IMR-90 (cell line): ENCODE data around the gene ARAP1. TPM values are rescaled to one million over a fixed set of nuclear protein-coding genes. Genes with fewer than 3 reads are reported as not detected.

ENCODE experiments used
- ATAC-seq: fragments of 200-7000 bp; cut with Tn5 transposase; 2 replicates; pipeline ENCODE4 v1.9.1; 2020; ENCODE audit warnings: low read depth, mild to moderate bottlenecking, moderate library complexity
- BruUV-seq: library from RNA; stranded (reverse); fragments of 400-500 nt; replicated peaks from 2 replicates; lab custom pipeline; 2021; lab: Mats Ljungman, UMichigan
- CTCF ChIA-PET: fragments of 300-600 bp; formaldehyde crosslinking; extraction: SDS; loops from one replicate; lab custom pipeline; 2021; ENCODE audit warnings: antibody characterized with exemption; lab: Yijun Ruan, JAX
- POLR2A ChIA-PET: fragments of 300-600 bp; sonication (Branson Sonifier 250); formaldehyde crosslinking; loops from one replicate; lab custom pipeline; 2022; ENCODE audit warnings: antibody characterized with exemption; ENCODE audit not compliant: unreplicated experiment; lab: Charles Lee
- DNase-seq: peaks from one replicate; pipeline ENCODE4 v3.0.0; 2013
- H2AFZ ChIP-seq: replicated peaks from 2 replicates; pipeline ENCODE3; 2013; ENCODE audit warnings: low read length, mild to moderate bottlenecking; ENCODE audit not compliant: poor library complexity
- H2AK5ac ChIP-seq: 2 replicates; pipeline ENCODE4 v1.6.1; 2013; ENCODE audit warnings: low read depth, low read length, inconsistent platforms
- H2AK9ac ChIP-seq: replicated peaks from 2 replicates; pipeline ENCODE3; 2013; ENCODE audit warnings: mild to moderate bottlenecking, low read depth, low read length, moderate library complexity; ENCODE audit not compliant: poor library complexity
- H2BK120ac ChIP-seq: 2 replicates; pipeline ENCODE4 v1.6.1; 2013; ENCODE audit warnings: low read depth, low read length, inconsistent platforms
- H2BK15ac ChIP-seq: 3 replicates; pipeline ENCODE4 v1.6.1; 2013; ENCODE audit warnings: low read depth, low read length, inconsistent platforms
- H2BK20ac ChIP-seq: 2 replicates; pipeline ENCODE4 v1.6.1; 2013; ENCODE audit warnings: low read depth, mild to moderate bottlenecking, inconsistent platforms, low read length, moderate library complexity
- H2BK5ac ChIP-seq: 2 replicates; pipeline ENCODE4 v1.6.1; 2013; ENCODE audit warnings: mild to moderate bottlenecking, low read depth, low read length, inconsistent platforms; ENCODE audit not compliant: poor library complexity, severe bottlenecking
- H3K14ac ChIP-seq: replicated peaks from 2 replicates; pipeline ENCODE4 v1.6.1; 2013; ENCODE audit warnings: low read depth, low read length, inconsistent platforms
- H3K18ac ChIP-seq: 2 replicates; pipeline ENCODE4 v1.6.1; 2013; ENCODE audit warnings: low read depth, low read length, control low read depth
- H3K23ac ChIP-seq: 2 replicates; pipeline ENCODE4 v1.6.1; 2013; ENCODE audit warnings: low read depth, low read length, inconsistent platforms
- H3K27ac ChIP-seq: 2 replicates; pipeline ENCODE4 v1.5.1; 2013; ENCODE audit warnings: mild to moderate bottlenecking, control low read depth, low read length; ENCODE audit not compliant: insufficient read depth
- H3K27me3 ChIP-seq: 2 replicates; pipeline ENCODE4 v1.6.1; 2013; ENCODE audit warnings: low read length; ENCODE audit not compliant: control insufficient read depth, insufficient read depth
- H3K36me3 ChIP-seq: 2 replicates; pipeline ENCODE4 v1.6.1; 2013; ENCODE audit warnings: low read length, mixed read lengths; ENCODE audit not compliant: control insufficient read depth, insufficient read depth
- H3K4ac ChIP-seq: 2 replicates; pipeline ENCODE4 v1.6.1; 2013; ENCODE audit warnings: low read depth, low read length, inconsistent platforms
- H3K4me1 ChIP-seq: 2 replicates; pipeline ENCODE4 v1.6.1; 2013; ENCODE audit warnings: low read length, mixed read lengths; ENCODE audit not compliant: control insufficient read depth, insufficient read depth
- H3K4me2 ChIP-seq: 2 replicates; pipeline ENCODE4 v1.6.1; 2013; ENCODE audit warnings: low read depth, mild to moderate bottlenecking, control low read depth, low read length, moderate library complexity
- H3K4me3 ChIP-seq: 2 replicates; pipeline ENCODE4 v1.5.1; 2013; ENCODE audit warnings: low read depth, mild to moderate bottlenecking, control low read depth, low read length, moderate library complexity; ENCODE audit not compliant: insufficient read depth
- H3K56ac ChIP-seq: 2 replicates; pipeline ENCODE4 v1.6.1; 2013; ENCODE audit warnings: low read length, inconsistent platforms; ENCODE audit not compliant: insufficient read depth; ENCODE audit errors: extremely low read depth
- H3K79me1 ChIP-seq, 2 experiments: 2 replicates each; pipeline ENCODE4 v1.6.1; 2013; ENCODE audit warnings: low read length in 2 of 2, inconsistent platforms in 1 of 2, low read depth in 1 of 2
- H3K9ac ChIP-seq: 2 replicates; pipeline ENCODE4 v1.6.1; 2013; ENCODE audit warnings: low read depth, low read length, control low read depth
- H3K9me1 ChIP-seq: 2 replicates; pipeline ENCODE4 v1.6.1; 2013; ENCODE audit warnings: low read length, inconsistent platforms; ENCODE audit not compliant: insufficient read depth
- H3K9me3 ChIP-seq: 2 replicates; pipeline ENCODE4 v1.6.1; 2013; ENCODE audit warnings: low read length; ENCODE audit not compliant: control insufficient read depth, insufficient read depth
- H4K20me1 ChIP-seq: 2 replicates; pipeline ENCODE4 v1.6.1; 2013; ENCODE audit warnings: low read length, inconsistent platforms; ENCODE audit not compliant: insufficient read depth
- H4K5ac ChIP-seq: 2 replicates; pipeline ENCODE4 v1.6.1; 2013; ENCODE audit warnings: mild to moderate bottlenecking, low read depth, low read length, control low read depth
- H4K8ac ChIP-seq, 2 experiments: 2 replicates each; pipeline ENCODE4 v1.6.1; 2013; ENCODE audit warnings: low read depth in 2 of 2, low read length in 2 of 2, control low read depth in 1 of 2, inconsistent platforms in 1 of 2
- H4K91ac ChIP-seq: 2 replicates; pipeline ENCODE4 v1.6.1; 2013; ENCODE audit warnings: low read depth, low read length, inconsistent platforms; ENCODE audit not compliant: insufficient read depth
- BHLHE40 ChIP-seq: fragments of 150-350 bp; IDR thresholded peaks from 2 replicates; pipeline ENCODE4 v1.6.1; 2016; ENCODE audit warnings: mild to moderate bottlenecking, low read depth, low read length
- CHD1 ChIP-seq: IDR thresholded peaks from 2 replicates; pipeline ENCODE4 v1.6.1; 2012; ENCODE audit warnings: low read depth, low read length, improper control_type of control experiment
- FOS ChIP-seq: fragments of 150-350 bp; IDR thresholded peaks from 2 replicates; pipeline ENCODE4 v1.6.1; 2016; ENCODE audit warnings: low read depth, low read length
- MAFK ChIP-seq: IDR thresholded peaks from 2 replicates; pipeline ENCODE4 v1.6.1; 2012; ENCODE audit warnings: low read depth, low read length, improper control_type of control experiment
- MAZ ChIP-seq: IDR thresholded peaks from 2 replicates; pipeline ENCODE4 v1.6.1; 2012; ENCODE audit warnings: low read depth, mild to moderate bottlenecking, low read length, improper control_type of control experiment, moderate library complexity, borderline replicate concordance
- MXI1 ChIP-seq: IDR thresholded peaks from 2 replicates; pipeline ENCODE4 v1.6.1; 2012; ENCODE audit warnings: low read depth, mild to moderate bottlenecking, low read length, moderate library complexity, borderline replicate concordance
- NFE2L2 ChIP-seq: fragments of 150-350 bp; IDR thresholded peaks from 2 replicates; pipeline ENCODE4 v1.6.1; 2016; ENCODE audit warnings: low read depth, mild to moderate bottlenecking, low read length
- POLR2A ChIP-seq: IDR thresholded peaks from 2 replicates; pipeline ENCODE4 v1.6.1; 2012; ENCODE audit warnings: mild to moderate bottlenecking, low read depth, low read length
- RCOR1 ChIP-seq: IDR thresholded peaks from 2 replicates; pipeline ENCODE4 v1.6.1; 2012; ENCODE audit warnings: mild to moderate bottlenecking, low read length, improper control_type of control experiment; ENCODE audit not compliant: insufficient replicate concordance
- RFX5 ChIP-seq: IDR thresholded peaks from 2 replicates; pipeline ENCODE4 v1.8.0; 2012; ENCODE audit warnings: low read depth, mild to moderate bottlenecking, low read length, moderate library complexity
- SMC3 ChIP-seq: fragments of 150-350 bp; IDR thresholded peaks from 2 replicates; pipeline ENCODE4 v1.6.1; 2016; ENCODE audit warnings: low read depth, mild to moderate bottlenecking, antibody characterized with exemption, low read length, moderate library complexity
- WGBS, 2 experiments: methylation state at CpG; one replicate each; pipeline versions ENCODE4 v1.1.5 to v1.1.7; 2013; ENCODE audit warnings: missing lambda C conversion rate in 2 of 2; ENCODE audit not compliant: insufficient read length in 1 of 2; ENCODE audit errors: extremely low coverage in 2 of 2; 5-methylcytosine and 5-hydroxymethylcytosine counted together
- dilution Hi-C: fragments of 300-500 bp; cut with HindIII; formaldehyde crosslinking; loops from one replicate; pipeline ENCODE4 v1.14.3; 2018; ENCODE audit warnings: low sequenced_read_pairs; ENCODE audit not compliant: unreplicated experiment
- in situ Hi-C: fragments of 300-500 bp; cut with MboI; formaldehyde crosslinking; loops from 3 replicates; pipeline ENCODE4 v1.14.3; 2019; ENCODE audit warnings: low sequenced_read_pairs, inconsistent platforms, mixed read lengths
- intact Hi-C: fragments of 100-400 bp; cut with micrococcal nuclease; formaldehyde crosslinking; loops from 2 replicates; pipeline ENCODE4 v1.10.0; 2022
- polyA plus RNA-seq, 3 experiments: library from polyadenylated mRNA; depleted of rRNA; stranded (reverse); fragments of >200 nt; gene quantifications; 2 replicates each; pipeline ENCODE4 v1.2.3, GENCODE V29; 2012; ENCODE audit warnings: low replicate concordance in 1 of 3
- total RNA-seq: library from RNA; depleted of rRNA; stranded (reverse); fragments of >200 nt; gene quantifications from 2 replicates; pipeline ENCODE4 v1.2.3, GENCODE V29; 2012
- TF ChIP-seq, protein P1 (sequence below): conservative IDR thresholded peaks from 2 replicates; pipeline ENCODE4 v1.5.1; 2012; ENCODE audit warnings: mild to moderate bottlenecking, low read depth, low read length, improper control_type of control experiment
- TF ChIP-seq, protein P2 (sequence below): fragments of 150-350 bp; IDR thresholded peaks from 2 replicates; pipeline ENCODE4 v1.6.1; 2016; ENCODE audit warnings: low read depth, mild to moderate bottlenecking, low read length, moderate library complexity, borderline replicate concordance
- TF ChIP-seq, protein P3 (sequence below): fragments of 150-350 bp; IDR thresholded peaks from 2 replicates; pipeline ENCODE4 v1.6.1; 2017; ENCODE audit warnings: mild to moderate bottlenecking, antibody characterized with exemption, low read length, low read depth

The ARAP1 gene
- total and polyA plus RNA-seq, 2 of the 4 experiments (the other 2 are of a cell fraction), result 37.6 to 63.1 TPM

DNA sequence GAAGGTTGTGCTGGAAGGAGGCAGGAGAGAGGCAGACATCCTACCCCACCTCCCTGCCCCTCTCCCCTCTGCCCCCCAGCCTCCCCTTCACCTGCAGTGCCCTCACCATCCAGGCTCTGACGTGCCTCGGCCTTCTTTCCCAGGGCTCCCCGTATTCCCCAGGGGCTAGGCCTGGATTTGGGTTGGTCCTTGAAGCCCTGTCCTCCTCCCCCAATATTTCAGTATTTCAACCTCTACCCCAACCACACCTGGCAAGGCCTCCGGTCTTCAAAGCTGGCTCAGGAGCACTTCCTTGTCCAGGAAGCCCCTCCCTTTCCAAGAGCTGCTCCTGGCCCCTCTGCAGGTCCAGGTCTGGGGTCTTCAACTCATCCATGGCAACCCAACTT lies 69.4 kb downstream of the ARAP1 start:
- Histone ChIP-seq H3K4me1 (peaks cover 2% of the 10 kb centered on the region; the same call in 1 of the 2 replicates), H2BK120ac (no peak overlapping the region), H3K79me1 (no peaks in the 10 kb centered on the region; a peak in 1 of 4 replicates), H3K23ac (no peak overlapping the region), H2BK15ac (no peak overlapping the region), H4K20me1 (peaks cover 51% of the 10 kb centered on the region), H3K27me3 (peaks cover 16% of the 10 kb centered on the region), H3K56ac (no peak overlapping the region), H4K91ac (no peak overlapping the region), H3K4me2 (no peak overlapping the region), H4K5ac (no peak overlapping the region), H2BK5ac (no peak overlapping the region), H3K4me3 (no peak overlapping the region), H3K18ac (no peak overlapping the region), H3K9me1 (no peaks in the 10 kb centered on the region), H4K8ac (no peak overlapping the region), H2AK5ac (no peak overlapping the region), H2BK20ac (no peak overlapping the region), H3K36me3 (peaks cover 20% of the 10 kb centered on the region), H2AFZ (no peak overlapping the region), H3K9me3 (no peaks in the 10 kb centered on the region), H3K4ac (no peak overlapping the region), H3K27ac (no peak overlapping the region), H3K9ac (no peak overlapping the region), H3K14ac (no peak overlapping the region), H2AK9ac (no peak overlapping the region)
- no peak for TF ChIP-seq MXI1
- TF ChIP-seq CHD1, result no peak
- TF ChIP-seq MAFK, result no peak
- no peak for TF ChIP-seq RFX5
- TF ChIP-seq, protein P1, sequence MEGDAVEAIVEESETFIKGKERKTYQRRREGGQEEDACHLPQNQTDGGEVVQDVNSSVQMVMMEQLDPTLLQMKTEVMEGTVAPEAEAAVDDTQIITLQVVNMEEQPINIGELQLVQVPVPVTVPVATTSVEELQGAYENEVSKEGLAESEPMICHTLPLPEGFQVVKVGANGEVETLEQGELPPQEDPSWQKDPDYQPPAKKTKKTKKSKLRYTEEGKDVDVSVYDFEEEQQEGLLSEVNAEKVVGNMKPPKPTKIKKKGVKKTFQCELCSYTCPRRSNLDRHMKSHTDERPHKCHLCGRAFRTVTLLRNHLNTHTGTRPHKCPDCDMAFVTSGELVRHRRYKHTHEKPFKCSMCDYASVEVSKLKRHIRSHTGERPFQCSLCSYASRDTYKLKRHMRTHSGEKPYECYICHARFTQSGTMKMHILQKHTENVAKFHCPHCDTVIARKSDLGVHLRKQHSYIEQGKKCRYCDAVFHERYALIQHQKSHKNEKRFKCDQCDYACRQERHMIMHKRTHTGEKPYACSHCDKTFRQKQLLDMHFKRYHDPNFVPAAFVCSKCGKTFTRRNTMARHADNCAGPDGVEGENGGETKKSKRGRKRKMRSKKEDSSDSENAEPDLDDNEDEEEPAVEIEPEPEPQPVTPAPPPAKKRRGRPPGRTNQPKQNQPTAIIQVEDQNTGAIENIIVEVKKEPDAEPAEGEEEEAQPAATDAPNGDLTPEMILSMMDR, result no peak
- no peak for TF ChIP-seq SMC3
- TF ChIP-seq FOS, result no peak
- TF ChIP-seq NFE2L2, result no peak
- no peak for TF ChIP-seq MAZ
- TF ChIP-seq RCOR1, result no peak
- TF ChIP-seq, protein P2, sequence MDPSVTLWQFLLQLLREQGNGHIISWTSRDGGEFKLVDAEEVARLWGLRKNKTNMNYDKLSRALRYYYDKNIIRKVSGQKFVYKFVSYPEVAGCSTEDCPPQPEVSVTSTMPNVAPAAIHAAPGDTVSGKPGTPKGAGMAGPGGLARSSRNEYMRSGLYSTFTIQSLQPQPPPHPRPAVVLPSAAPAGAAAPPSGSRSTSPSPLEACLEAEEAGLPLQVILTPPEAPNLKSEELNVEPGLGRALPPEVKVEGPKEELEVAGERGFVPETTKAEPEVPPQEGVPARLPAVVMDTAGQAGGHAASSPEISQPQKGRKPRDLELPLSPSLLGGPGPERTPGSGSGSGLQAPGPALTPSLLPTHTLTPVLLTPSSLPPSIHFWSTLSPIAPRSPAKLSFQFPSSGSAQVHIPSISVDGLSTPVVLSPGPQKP, result no peak
- TF ChIP-seq POLR2A, result no peak
- TF ChIP-seq BHLHE40, result no peak
- TF ChIP-seq, protein P3, sequence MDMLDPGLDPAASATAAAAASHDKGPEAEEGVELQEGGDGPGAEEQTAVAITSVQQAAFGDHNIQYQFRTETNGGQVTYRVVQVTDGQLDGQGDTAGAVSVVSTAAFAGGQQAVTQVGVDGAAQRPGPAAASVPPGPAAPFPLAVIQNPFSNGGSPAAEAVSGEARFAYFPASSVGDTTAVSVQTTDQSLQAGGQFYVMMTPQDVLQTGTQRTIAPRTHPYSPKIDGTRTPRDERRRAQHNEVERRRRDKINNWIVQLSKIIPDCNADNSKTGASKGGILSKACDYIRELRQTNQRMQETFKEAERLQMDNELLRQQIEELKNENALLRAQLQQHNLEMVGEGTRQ, result no peak
- intact Hi-C loops, result loop anchor here (1.0 kb wide), 1 partner anchor 98 kb away; no protein-coding TSS in a partner anchor
- dilution Hi-C loops, result no loop called here
- in situ Hi-C loops, result loop anchor here (5.0 kb wide), 1 partner anchor 96 kb away; no protein-coding TSS in a partner anchor
- BruUV-seq, result no TSS peak
- 86% methylated on average over 1 of the region's 4 CpGs; no CpG with 5 or more reads in 1 of the 2 experiments for WGBS, 2 experiments
- ATAC-seq (no peak), DNase-seq (no peak)
- ChIA-PET CTCF (no interaction called here), POLR2A (no interaction called here)
